ENCODE results near the gene ABTB1. TPM values are rescaled to one million over a fixed set of nuclear protein-coding genes. Genes with fewer than 3 reads are reported as not detected.

Gene ABTB1
- total and polyA plus RNA-seq, 2 of the 13 experiments (the other 11 are each of a cell fraction or from before 2014, with no cell fraction given): 0.42 to 14.5 TPM

- Histone ChIP-seq H3K9me3 (ENCODE audit: low read length) (no peaks in the 10 kb centered on the region), H3K27me3 (ENCODE audit: control insufficient read depth in 1 of 2, insufficient read depth in 2 of 2, low read length in 2 of 2) (peaks cover 6 to 45% of the 10 kb centered on the region in 2 experiments), H3K36me3 (replicated peaks in 1 of 2; ENCODE audit: control insufficient read depth in 1 of 2, insufficient read depth in 2 of 2, low read length in 2 of 2) (no peaks in the 10 kb centered on the region), H3K27ac (ENCODE audit: extremely low read length, insufficient read depth, low read length) (no peak overlapping the region), H3K4me3 (replicated peaks in 1 of 3; ENCODE audit: insufficient read depth in 1 of 3, low read depth in 2 of 3, low read length in 3 of 3) (no peak overlapping the region), H3K4me1 (ENCODE audit: insufficient read depth, low read length) (no peaks in the 10 kb centered on the region), H3K9ac (ENCODE audit: insufficient read depth, low read depth, low read length) (no peak overlapping the region), H4K20me1 (ENCODE audit: insufficient read depth, low read length) (no peaks in the 10 kb centered on the region), H3K79me2 (ENCODE audit: insufficient read depth, low read length) (no peaks in the 10 kb centered on the region), H3K4me2 (ENCODE audit: low read depth, low read length) (no peak overlapping the region), H2AFZ (ENCODE audit: low read length) (no peak overlapping the region)
- intact Hi-C loops (cut with micrococcal nuclease; ENCODE audit: unreplicated experiment) (no loop called here), in situ Hi-C loops (cut with HindIII; ENCODE audit: extremely low pct_ligation_motif_present, low pct_unique_long_range_greater_than_20kb) (no loop called here)
- ChIA-PET POLR2A (no interaction called here), CTCF (ENCODE audit: low intra/inter-chr PET ratio, low total read pairs) (no interaction called here)
- BruUV-seq (replicated peaks): no TSS peak
- FAIRE-seq (no peak), ATAC-seq (no peak), DNase-seq (ENCODE audit: low spot score) (no peak)
- no peak for TF ChIP-seq CCAR2 (optimal IDR thresholded peaks at IDR 0.05; ENCODE audit: low read depth, low read length)
- no peak for TF ChIP-seq ZNF792 (CRISPR knock-in tag; IDR thresholded peaks at IDR 0.05)
- no peak for TF ChIP-seq DMTF1 (CRISPR knock-in tag; IDR thresholded peaks at IDR 0.05)
- no peak for TF ChIP-seq SNAI1 (CRISPR knock-in tag; IDR thresholded peaks at IDR 0.05; ENCODE audit: borderline replicate concordance)
- TF ChIP-seq ZBTB1 (CRISPR knock-in tag; IDR thresholded peaks at IDR 0.05; ENCODE audit: borderline replicate concordance): no peak
- no peak for TF ChIP-seq JUND (CRISPR knock-in tag; IDR thresholded peaks at IDR 0.05)
- no peak for TF ChIP-seq ZNF773 (CRISPR knock-in tag; IDR thresholded peaks at IDR 0.05; ENCODE audit: borderline replicate concordance)
- TF ChIP-seq PBX2 (CRISPR knock-in tag; IDR thresholded peaks at IDR 0.05): no peak
- no peak for TF ChIP-seq CREM (IDR thresholded peaks at IDR 0.05)
- no peak for TF ChIP-seq CREM (CRISPR knock-in tag; IDR thresholded peaks at IDR 0.05)
- no peak for TF ChIP-seq GATA4 (IDR thresholded peaks at IDR 0.05; ENCODE audit: borderline replicate concordance, low read depth)
- 38% methylated on average over 8 of the region's 10 CpGs for WGBS (ENCODE audit: low lambda C conversion rate)
Measured at GRCh38 chr3:127714125-127714571, 41.4 kb downstream of the ABTB1 start.

Measured in HepG2 (cell line).